Measurements from ENCODE around the gene TTC39B.

TTC39B gene

DNA sequence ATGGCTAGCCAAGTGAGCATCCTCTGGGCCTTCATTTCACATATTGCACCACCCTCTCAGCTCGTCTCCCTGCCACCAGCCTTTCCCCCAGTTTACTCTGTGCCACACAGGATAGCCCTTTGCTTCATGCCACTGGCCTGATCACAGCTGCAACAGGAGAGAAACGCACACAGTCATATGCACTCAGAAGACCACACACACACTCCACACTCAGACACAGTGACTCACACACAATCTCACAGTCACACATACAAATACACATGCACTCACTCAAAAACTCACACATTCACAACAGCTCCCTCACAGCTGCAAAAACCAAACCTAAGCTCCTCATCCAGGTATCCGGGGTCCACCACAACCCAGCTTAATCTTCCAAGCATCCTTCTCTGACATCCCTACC lies 38.7 kb downstream of the TTC39B start:
- no peaks in the 10 kb centered on the region for H3K27me3 ChIP-seq (ENCODE audit: control insufficient read depth, insufficient read depth, low read length)
- no peak overlapping the region for H3K27ac ChIP-seq (ENCODE audit: low read depth, low read length)

DNA sequence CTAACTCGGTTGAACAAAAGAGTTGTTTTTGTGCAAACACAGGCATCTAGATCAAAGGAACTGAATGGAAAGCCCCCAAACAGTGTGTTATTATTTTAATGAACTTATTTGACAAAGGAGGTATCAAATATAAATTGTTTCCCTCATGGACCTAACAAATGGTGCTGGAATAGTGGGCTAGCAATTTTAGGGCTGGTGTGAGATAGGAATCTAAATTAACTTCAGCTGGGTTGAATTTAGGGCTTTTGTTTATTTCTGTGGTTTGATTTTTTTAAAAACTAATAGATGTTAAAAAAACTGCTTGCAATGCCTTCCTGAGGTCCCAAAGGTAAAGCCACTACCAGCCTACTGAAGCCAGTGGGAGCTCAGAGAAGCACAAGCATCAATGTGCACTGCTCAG lies 42.1 kb downstream of the TTC39B start:
- Histone ChIP-seq H3K27me3 (ENCODE audit: control insufficient read depth, insufficient read depth, low read length) (no peaks in the 10 kb centered on the region), H3K9me3 (ENCODE audit: control insufficient read depth, insufficient read depth, low read length) (no peaks in the 10 kb centered on the region; the same call in 1 of the 2 replicates), H3K4me3 (ENCODE audit: low read depth, low read length) (no peak overlapping the region), H3K9ac (ENCODE audit: low read depth, low read length) (no peak overlapping the region), H3K36me3 (ENCODE audit: control insufficient read depth, insufficient read depth, low read length) (no peaks in the 10 kb centered on the region), H3K4me1 (ENCODE audit: control insufficient read depth, insufficient read depth, low read length) (no peaks in the 10 kb centered on the region), H3K27ac (ENCODE audit: low read depth, low read length) (no peak overlapping the region)

More for the DNA sequence above, 38.7 kb downstream of the TTC39B start:
- Histone ChIP-seq H3K36me3 (ENCODE audit: control insufficient read depth, insufficient read depth, low read length) (no peaks in the 10 kb centered on the region), H3K9ac (ENCODE audit: low read depth, low read length) (no peak overlapping the region), H3K9me3 (ENCODE audit: control insufficient read depth, insufficient read depth, low read length) (no peaks in the 10 kb centered on the region; the same call in 1 of the 2 replicates), H3K4me1 (ENCODE audit: control insufficient read depth, insufficient read depth, low read length) (no peaks in the 10 kb centered on the region), H3K4me3 (ENCODE audit: low read depth, low read length) (no peak overlapping the region)

DNA sequence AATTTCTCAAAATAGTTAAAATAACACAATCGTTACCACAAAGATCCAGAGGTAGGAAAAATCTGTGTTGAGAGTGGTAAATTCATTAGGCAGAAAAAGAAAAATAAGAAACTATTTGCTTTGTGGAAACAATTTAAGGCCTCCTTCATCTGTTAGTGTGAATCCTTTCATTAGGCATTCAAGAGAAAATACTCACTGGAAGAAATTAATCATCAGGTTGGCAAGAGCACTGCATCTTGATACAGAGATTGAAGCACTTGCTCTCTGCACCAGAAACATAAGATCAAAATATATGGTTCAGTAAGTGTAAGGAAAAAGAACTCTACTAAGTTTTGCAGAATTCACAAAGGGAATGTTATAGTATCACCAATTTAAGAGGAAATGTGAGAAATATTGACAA lies 44.4 kb downstream of the TTC39B start:
- Histone ChIP-seq H3K27ac (ENCODE audit: low read depth, low read length) (no peak overlapping the region), H3K4me1 (ENCODE audit: control insufficient read depth, insufficient read depth, low read length) (no peaks in the 10 kb centered on the region), H3K27me3 (ENCODE audit: control insufficient read depth, insufficient read depth, low read length) (no peaks in the 10 kb centered on the region), H3K9me3 (ENCODE audit: control insufficient read depth, insufficient read depth, low read length) (no peaks in the 10 kb centered on the region; the same call in 1 of the 2 replicates), H3K4me3 (ENCODE audit: low read depth, low read length) (no peak overlapping the region), H3K9ac (ENCODE audit: low read depth, low read length) (no peak overlapping the region), H3K36me3 (ENCODE audit: control insufficient read depth, insufficient read depth, low read length) (no peaks in the 10 kb centered on the region)

DNA sequence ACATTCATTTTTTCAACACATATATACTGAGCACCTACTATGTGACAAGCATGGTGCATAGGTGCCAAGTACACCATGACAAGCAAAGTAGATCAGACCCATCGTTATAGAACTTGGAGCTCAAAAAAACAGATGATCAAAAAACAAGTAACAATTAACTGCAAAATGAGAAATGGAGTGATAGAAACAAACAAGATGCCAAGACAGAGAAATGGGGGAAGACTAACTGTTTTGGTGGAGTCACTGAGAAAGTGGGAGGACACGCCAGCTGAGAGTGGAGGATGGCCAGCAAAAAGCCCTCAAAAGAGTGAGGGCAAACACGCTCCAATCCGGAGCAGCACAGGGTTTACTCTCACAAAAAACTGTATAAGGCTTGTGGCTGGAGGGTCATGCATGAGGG lies 50.6 kb downstream of the TTC39B start:
- Histone ChIP-seq H3K27ac (ENCODE audit: low read depth, low read length) (no peak overlapping the region), H3K9me3 (ENCODE audit: control insufficient read depth, insufficient read depth, low read length) (no peaks in the 10 kb centered on the region), H3K4me3 (ENCODE audit: low read depth, low read length) (no peak overlapping the region)

DNA sequence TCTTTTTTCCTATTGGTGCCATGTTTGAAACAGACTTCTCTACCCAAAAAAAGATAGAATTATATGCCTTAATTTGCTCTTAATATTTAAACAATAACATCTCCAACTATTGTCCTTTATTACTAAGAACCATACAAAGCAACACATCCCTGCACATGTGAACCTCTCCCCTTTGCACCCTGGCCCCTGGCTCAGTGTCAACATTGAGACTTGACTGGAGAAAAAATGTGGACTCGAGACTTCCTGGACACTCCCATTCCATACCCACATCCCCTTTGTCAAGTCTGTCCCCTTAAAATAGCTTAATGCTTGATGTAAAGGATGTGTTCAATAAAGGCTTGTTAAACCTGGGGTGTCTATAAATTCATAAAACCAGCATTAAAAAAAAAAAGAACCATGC lies 53.2 kb downstream of the TTC39B start:
- H3K27ac ChIP-seq (ENCODE audit: low read depth, low read length), result no peak overlapping the region
- peaks cover 12% of the 10 kb centered on the region for H3K4me1 ChIP-seq (ENCODE audit: control insufficient read depth, insufficient read depth, low read length)
- H3K27me3 ChIP-seq (ENCODE audit: control insufficient read depth, insufficient read depth, low read length), result no peaks in the 10 kb centered on the region
- H3K9me3 ChIP-seq (ENCODE audit: control insufficient read depth, insufficient read depth, low read length), result no peaks in the 10 kb centered on the region
- no peaks in the 10 kb centered on the region for H3K36me3 ChIP-seq (ENCODE audit: control insufficient read depth, insufficient read depth, low read length)
- H3K9ac ChIP-seq (ENCODE audit: low read depth, low read length), result no peak overlapping the region
- no peak overlapping the region for H3K4me3 ChIP-seq (ENCODE audit: low read depth, low read length)

More for the DNA sequence above, 50.6 kb downstream of the TTC39B start:
- H3K27me3 ChIP-seq (ENCODE audit: control insufficient read depth, insufficient read depth, low read length), result no peaks in the 10 kb centered on the region
- no peak overlapping the region for H3K9ac ChIP-seq (ENCODE audit: low read depth, low read length)
- H3K36me3 ChIP-seq (ENCODE audit: control insufficient read depth, insufficient read depth, low read length), result no peaks in the 10 kb centered on the region
- no peaks in the 10 kb centered on the region for H3K4me1 ChIP-seq (ENCODE audit: control insufficient read depth, insufficient read depth, low read length)

DNA sequence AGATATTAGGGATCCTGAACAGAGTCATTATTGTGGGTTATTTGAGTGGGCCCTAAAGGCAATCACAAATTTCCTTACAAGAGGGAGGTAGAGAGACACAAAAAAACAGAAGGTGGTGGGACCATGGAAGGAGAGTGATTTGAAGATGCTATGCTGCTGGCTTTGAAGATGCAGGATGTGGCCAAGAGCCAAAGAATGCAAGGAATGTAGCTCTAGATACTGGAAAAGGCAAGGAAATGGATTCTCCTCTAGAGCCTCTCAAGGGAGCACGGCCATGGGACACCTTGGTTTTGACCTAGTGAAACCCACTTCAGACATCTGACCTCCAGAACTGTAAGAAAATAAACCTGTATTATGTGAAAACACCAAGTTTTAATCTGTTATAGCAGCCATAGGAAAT lies 53.8 kb downstream of the TTC39B start:
- H3K36me3 ChIP-seq (ENCODE audit: control insufficient read depth, insufficient read depth, low read length), result no peaks in the 10 kb centered on the region
- H3K27me3 ChIP-seq (ENCODE audit: control insufficient read depth, insufficient read depth, low read length), result no peaks in the 10 kb centered on the region
- H3K9me3 ChIP-seq (ENCODE audit: control insufficient read depth, insufficient read depth, low read length), result no peaks in the 10 kb centered on the region
- H3K4me3 ChIP-seq (ENCODE audit: low read depth, low read length), result no peak overlapping the region
- peaks cover 13% of the 10 kb centered on the region for H3K4me1 ChIP-seq (ENCODE audit: control insufficient read depth, insufficient read depth, low read length)
- no peak overlapping the region for H3K9ac ChIP-seq (ENCODE audit: low read depth, low read length)
- no peak overlapping the region for H3K27ac ChIP-seq (ENCODE audit: low read depth, low read length)

DNA sequence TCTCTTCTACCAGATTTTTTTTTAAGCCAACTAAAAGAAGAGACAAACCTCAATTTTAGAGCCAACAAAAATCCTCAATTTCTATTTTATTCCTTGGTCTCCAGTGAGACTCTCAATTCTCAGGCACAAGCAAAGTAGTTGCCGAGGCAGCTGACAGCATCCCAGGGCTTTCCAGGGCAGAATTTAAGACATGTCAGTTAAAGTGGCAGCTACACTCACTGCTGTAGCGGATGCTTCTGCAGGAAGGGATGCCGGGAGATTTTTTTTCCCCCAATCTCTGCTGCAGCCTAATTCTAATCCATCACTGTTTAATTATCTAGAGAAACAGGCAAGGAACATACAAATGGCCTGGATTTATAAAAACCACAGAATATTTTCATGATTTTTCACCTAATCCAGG lies 57.0 kb downstream of the TTC39B start:
- Histone ChIP-seq H3K4me1 (ENCODE audit: control insufficient read depth, insufficient read depth, low read length) (peaks cover 30% of the 10 kb centered on the region), H3K36me3 (ENCODE audit: control insufficient read depth, insufficient read depth, low read length) (no peaks in the 10 kb centered on the region), H3K9me3 (ENCODE audit: control insufficient read depth, insufficient read depth, low read length) (no peaks in the 10 kb centered on the region), H3K9ac (ENCODE audit: low read depth, low read length) (no peak overlapping the region), H3K4me3 (ENCODE audit: low read depth, low read length) (no peak overlapping the region), H3K27me3 (ENCODE audit: control insufficient read depth, insufficient read depth, low read length) (no peaks in the 10 kb centered on the region), H3K27ac (ENCODE audit: low read depth, low read length) (peak overlapping the region; percentile 61)

DNA sequence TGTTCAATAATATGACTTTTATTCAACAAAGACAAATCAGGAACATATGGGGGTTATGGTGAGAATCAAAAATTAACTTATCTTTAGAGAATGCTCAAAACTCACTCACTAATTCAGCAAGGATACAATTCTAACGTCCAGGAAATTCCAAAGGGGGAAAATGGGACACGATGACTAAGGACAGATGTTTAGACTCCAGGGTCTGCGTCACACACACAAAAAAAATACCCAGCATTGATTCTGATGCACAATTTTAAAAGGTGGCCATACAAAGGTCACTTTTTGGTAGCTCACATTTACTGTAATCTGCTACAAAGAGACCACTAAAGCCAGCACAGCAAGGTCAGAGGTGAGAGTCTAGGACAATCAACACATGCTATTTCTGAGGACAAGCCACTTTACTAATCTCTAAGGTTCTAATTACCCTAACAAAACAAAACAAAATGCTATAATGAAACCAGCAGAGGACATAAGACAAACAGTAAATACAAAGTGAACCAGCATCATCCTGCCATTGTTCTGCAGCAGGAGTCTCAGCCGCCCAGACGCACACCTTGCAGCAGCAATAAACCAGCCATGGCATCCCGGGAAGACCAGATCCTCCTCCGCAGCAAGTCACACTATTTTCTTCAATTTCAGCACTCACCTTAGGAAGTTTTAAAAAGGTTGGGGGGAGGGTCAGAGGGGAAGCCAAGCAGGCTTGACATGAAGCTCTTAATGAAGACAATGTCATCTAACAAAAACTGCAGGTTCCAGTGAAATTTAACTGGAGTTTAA lies 57.8 kb downstream of the TTC39B start:
- no peak overlapping the region for H3K9ac ChIP-seq (ENCODE audit: low read depth, low read length)
- no peaks in the 10 kb centered on the region for H3K9me3 ChIP-seq (ENCODE audit: control insufficient read depth, insufficient read depth, low read length)
- H3K4me3 ChIP-seq (ENCODE audit: low read depth, low read length), result no peak overlapping the region; the same call in 1 of the 2 replicates
- no peaks in the 10 kb centered on the region for H3K36me3 ChIP-seq (ENCODE audit: control insufficient read depth, insufficient read depth, low read length)
- peak overlapping the region; percentile 61 for H3K27ac ChIP-seq (ENCODE audit: low read depth, low read length)
- no peaks in the 10 kb centered on the region for H3K27me3 ChIP-seq (ENCODE audit: control insufficient read depth, insufficient read depth, low read length)
- peaks cover 35% of the 10 kb centered on the region for H3K4me1 ChIP-seq (ENCODE audit: control insufficient read depth, insufficient read depth, low read length)

DNA sequence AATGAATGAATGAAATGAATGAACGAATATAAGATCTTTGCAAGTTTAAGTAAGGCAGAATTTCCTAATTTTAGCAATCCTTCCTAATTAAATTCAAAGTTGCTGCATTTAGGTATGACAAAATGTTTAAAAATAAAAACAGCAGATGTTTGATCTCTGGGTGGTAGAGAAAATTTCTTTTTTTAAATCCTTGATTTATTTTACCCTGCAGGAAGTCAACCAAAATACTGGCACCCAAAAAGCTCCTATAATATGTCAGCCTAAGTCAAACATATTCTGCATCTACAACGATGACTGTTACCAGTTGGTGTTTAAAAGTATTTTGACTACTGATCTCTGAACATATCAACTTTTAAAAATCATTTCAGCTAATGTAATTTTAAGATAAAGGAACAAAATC lies 58.4 kb downstream of the TTC39B start:
- Histone ChIP-seq H3K9me3 (ENCODE audit: control insufficient read depth, insufficient read depth, low read length) (no peaks in the 10 kb centered on the region), H3K9ac (ENCODE audit: low read depth, low read length) (no peak overlapping the region), H3K4me3 (ENCODE audit: low read depth, low read length) (no peak overlapping the region), H3K27ac (ENCODE audit: low read depth, low read length) (peak overlapping the region; percentile 61), H3K4me1 (ENCODE audit: control insufficient read depth, insufficient read depth, low read length) (peaks cover 36% of the 10 kb centered on the region), H3K27me3 (ENCODE audit: control insufficient read depth, insufficient read depth, low read length) (no peaks in the 10 kb centered on the region), H3K36me3 (ENCODE audit: control insufficient read depth, insufficient read depth, low read length) (no peaks in the 10 kb centered on the region)

DNA sequence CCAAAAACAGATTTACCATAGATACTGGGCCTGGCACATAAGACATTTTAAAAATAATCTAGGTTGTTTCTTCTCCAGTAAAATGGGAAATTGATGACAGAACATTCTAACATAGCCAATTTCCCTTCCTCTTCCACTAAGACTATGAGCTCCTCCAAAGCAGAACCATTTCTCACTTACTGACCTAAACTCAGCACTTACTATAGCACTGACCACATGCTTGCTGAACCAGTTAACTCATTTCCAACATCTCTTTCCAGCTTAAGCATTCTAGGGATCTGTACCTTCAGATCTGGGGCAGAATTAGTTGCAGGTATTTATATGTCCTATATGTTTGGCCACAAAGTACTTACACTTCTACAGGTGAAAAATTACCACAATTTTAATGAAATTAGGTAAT lies 58.9 kb downstream of the TTC39B start:
- H3K27ac ChIP-seq (ENCODE audit: low read depth, low read length), result no peak overlapping the region
- peaks cover 36% of the 10 kb centered on the region for H3K4me1 ChIP-seq (ENCODE audit: control insufficient read depth, insufficient read depth, low read length)
- H3K9ac ChIP-seq (ENCODE audit: low read depth, low read length), result no peak overlapping the region
- H3K4me3 ChIP-seq (ENCODE audit: low read depth, low read length), result no peak overlapping the region
- H3K36me3 ChIP-seq (ENCODE audit: control insufficient read depth, insufficient read depth, low read length), result no peaks in the 10 kb centered on the region
- no peaks in the 10 kb centered on the region for H3K9me3 ChIP-seq (ENCODE audit: control insufficient read depth, insufficient read depth, low read length)
- H3K27me3 ChIP-seq (ENCODE audit: control insufficient read depth, insufficient read depth, low read length), result no peaks in the 10 kb centered on the region

DNA sequence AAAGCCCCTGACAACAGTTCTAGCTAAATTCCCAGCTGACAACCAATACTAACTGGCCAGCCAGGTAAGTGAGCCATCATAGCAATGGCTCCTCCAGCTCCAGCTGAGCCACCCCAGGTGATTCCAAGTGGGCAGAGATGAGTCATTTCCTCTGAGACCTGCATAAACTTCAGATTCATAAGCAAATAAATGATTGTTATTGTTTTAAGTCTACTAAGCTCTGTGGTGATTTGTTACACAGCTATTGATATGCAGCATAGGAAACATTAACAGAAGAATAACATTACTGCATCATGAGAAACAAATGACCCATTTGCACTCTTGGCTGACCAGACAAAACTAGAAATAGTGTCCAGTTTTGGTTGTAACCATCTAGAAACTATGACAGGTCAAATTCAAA lies 60.3 kb downstream of the TTC39B start:
- H3K27me3 ChIP-seq (ENCODE audit: control insufficient read depth, insufficient read depth, low read length), result no peaks in the 10 kb centered on the region
- no peaks in the 10 kb centered on the region for H3K9me3 ChIP-seq (ENCODE audit: control insufficient read depth, insufficient read depth, low read length)
- no peak overlapping the region for H3K4me3 ChIP-seq (ENCODE audit: low read depth, low read length)
- H3K9ac ChIP-seq (ENCODE audit: low read depth, low read length), result no peak overlapping the region
- H3K27ac ChIP-seq (ENCODE audit: low read depth, low read length), result peak overlapping the region; percentile 78
- peaks cover 36% of the 10 kb centered on the region for H3K4me1 ChIP-seq (ENCODE audit: control insufficient read depth, insufficient read depth, low read length)
- H3K36me3 ChIP-seq (ENCODE audit: control insufficient read depth, insufficient read depth, low read length), result no peaks in the 10 kb centered on the region
